Measurements from ENCODE around the gene EYA3.

GRCh38 chr1:28111157-28111556 is 22.7 kb upstream of the EYA3 start:
- no peak for TF ChIP-seq CTCF (IDR thresholded peaks at IDR 0.05; ENCODE audit: low read depth, low read length)
- TF ChIP-seq POLR2A (IDR thresholded peaks at IDR 0.05; ENCODE audit: extremely low read depth, insufficient read length), result no peak
